GM12878 (cell line): ENCODE data around the gene ASTN1. TPM values are rescaled to one million over a fixed set of nuclear protein-coding genes. Genes with fewer than 3 reads are reported as not detected.

Experiments used
- ATAC-seq: fragments of 200-7000 bp; cut with Tn5 transposase; 3 replicates; pipeline ENCODE4 v1.9.1; 2020; ENCODE audit warnings: mild to moderate bottlenecking, moderate library complexity
- BruUV-seq: library from RNA; stranded (reverse); fragments of 400-500 nt; replicated peaks from 2 replicates; lab custom pipeline; 2021; lab: Mats Ljungman, UMichigan
- CTCF ChIA-PET: fragments of 300-600 bp; sonication (Branson Sonifier 250); formaldehyde crosslinking; extraction: SDS; loops from one replicate; lab custom pipeline; 2021; ENCODE audit warnings: inconsistent platforms; lab: Yijun Ruan, JAX
- POLR2A ChIA-PET: fragments of 350-600 bp; formaldehyde crosslinking; extraction: SDS; loops from one replicate; lab custom pipeline; 2021; ENCODE audit warnings: inconsistent platforms; lab: Charles Lee
- RAD21 ChIA-PET: fragments of 300-600 bp; sonication (Branson Sonifier 250); formaldehyde crosslinking; loops from one replicate; lab custom pipeline; 2023; ENCODE audit warnings: antibody characterized with exemption; ENCODE audit not compliant: unreplicated experiment; lab: Charles Lee
- SMC1A ChIA-PET: fragments of 300-600 bp; sonication (Branson Sonifier 250); formaldehyde crosslinking; loops from one replicate; lab custom pipeline; 2023; ENCODE audit not compliant: unreplicated experiment, uncharacterized antibody; lab: Charles Lee
- DNase-seq: peaks from one replicate; pipeline ENCODE4 v3.0.0-alpha.2; 2011; ENCODE audit warnings: low read depth, low spot score
- FAIRE-seq: peaks from 3 replicates; lab custom pipeline; 2011; peaks lifted over from hg19 to GRCh38; lab: Jason Lieb, UNC
- H2AFZ ChIP-seq: 2 replicates; pipeline ENCODE4 v1.6.0; 2011; ENCODE audit warnings: low read depth, low read length, control low read depth; ENCODE audit not compliant: control insufficient read depth
- H3K27ac ChIP-seq: 2 replicates; pipeline ENCODE4 v1.5.1; 2011; ENCODE audit warnings: control low read depth; ENCODE audit not compliant: control insufficient read depth, insufficient read depth
- H3K27me3 ChIP-seq, 2 experiments: replicated peaks in 1 of 2; 2 replicates each; pipeline versions ENCODE4 v1.6.0 to v1.6.1; 2011; ENCODE audit warnings: low read length in 1 of 2; ENCODE audit not compliant: control insufficient read depth in 2 of 2, insufficient read depth in 2 of 2
- H3K36me3 ChIP-seq, 2 experiments: 2 replicates each; pipeline ENCODE4 v1.5.1; 2011; ENCODE audit warnings: low read length in 1 of 2; ENCODE audit not compliant: control insufficient read depth in 2 of 2, insufficient read depth in 2 of 2
- H3K4me1 ChIP-seq: 2 replicates; pipeline ENCODE4 v1.6.1; 2011; ENCODE audit warnings: mild to moderate bottlenecking, low read length, moderate library complexity, mixed read lengths; ENCODE audit not compliant: control insufficient read depth, insufficient read depth
- H3K4me2 ChIP-seq: 2 replicates; pipeline ENCODE4 v1.6.0; 2011; ENCODE audit warnings: control low read depth; ENCODE audit not compliant: control insufficient read depth, insufficient read depth
- H3K4me3 ChIP-seq: fragments of 200-600 bp; sonication (generic); 2 replicates; pipeline ENCODE4 v1.5.1; 2016
- H3K79me2 ChIP-seq: 2 replicates; pipeline ENCODE4 v1.6.0; 2011; ENCODE audit warnings: low read length; ENCODE audit not compliant: control insufficient read depth, insufficient read depth
- H3K9ac ChIP-seq: 2 replicates; pipeline ENCODE4 v1.8.0; 2011; ENCODE audit warnings: low read length, control low read depth, mixed read lengths; ENCODE audit not compliant: control insufficient read depth, insufficient read depth
- H3K9me3 ChIP-seq: replicated peaks from 3 replicates; pipeline ENCODE4 v1.5.1; 2011; ENCODE audit warnings: mild to moderate bottlenecking, low read length; ENCODE audit not compliant: control insufficient read depth, insufficient read depth
- H4K20me1 ChIP-seq: 2 replicates; pipeline ENCODE4 v1.6.0; 2011; ENCODE audit not compliant: control insufficient read depth, insufficient read depth
- SIN3A ChIP-seq: IDR thresholded peaks from 2 replicates; pipeline ENCODE4 v1.6.1; 2012; ENCODE audit warnings: low read depth, low read length, improper control_type of control experiment
- WGBS: methylation state at CpG from one replicate; pipeline ENCODE4 v1.1.6; 2016; ENCODE audit warnings: low lambda C conversion rate; ENCODE audit not compliant: insufficient replicate concordance, insufficient coverage; ENCODE audit errors: missing lambda C conversion rate; 5-methylcytosine and 5-hydroxymethylcytosine counted together
- in situ Hi-C: fragments of 300-500 bp; cut with MboI; formaldehyde crosslinking; loops from 9 replicates; pipeline ENCODE4 v1.14.3; 2018; ENCODE audit warnings: mixed read lengths
- intact Hi-C: fragments of 100-400 bp; cut with micrococcal nuclease; formaldehyde crosslinking; loops from one replicate; pipeline ENCODE4 v1.14.2; 2022; ENCODE audit not compliant: unreplicated experiment
- microRNA counts: library from miRNA; unstranded; fragments of <30 nt; microRNA quantifications from one replicate; lab custom pipeline; 2016
- microRNA-seq: library from miRNA; unstranded; fragments of <30 nt; microRNA quantifications from one replicate; pipeline ENCODE4, GENCODE V29; 2018
- polyA plus RNA-seq, 11 experiments: library from polyadenylated mRNA; depleted of rRNA in 4 of 11; unstranded in 6 of 11; stranded (reverse) in 5 of 11; fragments of >200 nt; fragmentation: Nextera tagmentation in 4 of 11; fragmentation: Illumina TruSeq in 1 of 11; extraction: Ambion mirVana in 4 of 11; extraction: Trizol in 1 of 11; gene quantifications; 1 replicate in 1 of 11; 2 replicates in 10 of 11; pipeline versions ENCODE4 v1.2.1 to v1.2.3, GENCODE V29; 2011 to 2016; ENCODE audit warnings: inconsistent platforms in 2 of 11, missing spikeins in 2 of 11, low read depth in 1 of 11
- small RNA-seq: library from RNA; depleted of rRNA; stranded (forward); fragments of <200 nt; gene quantifications from one replicate; pipeline ENCODE3, GENCODE V24; 2014
- total RNA-seq, 4 experiments: library from RNA; depleted of rRNA in 3 of 4; stranded (reverse); fragments of >200 nt in 3 of 4; fragmentation: Illumina TruSeq in 1 of 4; extraction: Trizol in 1 of 4; gene quantifications; 2 replicates each; pipeline versions ENCODE4 v1.2.1 to v1.2.3, GENCODE V29; 2013 to 2021

Gene ASTN1
- total and polyA plus RNA-seq, 10 of the 15 experiments (the other 5 are each of a cell fraction or from before 2014, with no cell fraction given), result 0.04 TPM; not detected in 9

DNA sequence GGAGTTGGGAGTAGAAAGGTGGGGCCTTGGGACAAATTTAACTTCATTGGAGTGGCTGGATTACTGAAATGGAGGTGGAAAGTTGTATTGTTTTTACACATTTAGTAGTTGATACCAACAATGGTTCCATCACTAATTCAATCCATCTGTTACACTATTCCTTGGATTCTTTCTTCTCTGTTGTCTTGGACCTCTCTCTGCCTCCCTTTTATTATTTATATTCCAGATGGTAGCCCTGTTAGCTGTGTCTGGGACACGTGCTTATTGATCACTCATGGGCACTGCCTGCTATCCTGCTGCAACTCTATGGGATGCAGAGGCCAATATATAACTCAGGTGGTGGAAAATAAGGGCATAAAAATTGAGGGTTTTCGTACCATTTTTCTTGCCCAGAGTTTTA, 355.2 kb downstream of the ASTN1 start:
- SMC1A ChIA-PET, result interaction anchor here (0.7 kb wide), 1 partner anchor 1012 kb away, joined by 3 read pairs; no protein-coding TSS in a partner anchor
- RAD21 ChIA-PET, result no interaction called here
- no peaks in the 10 kb centered on the region for H3K27me3 ChIP-seq
- H3K27ac ChIP-seq, result no peak overlapping the region
- intact Hi-C loops (no loop called here), in situ Hi-C loops (no loop called here)
- POLR2A ChIA-PET, result no interaction called here
- H3K9me3 ChIP-seq, result no peaks in the 10 kb centered on the region
- no peak for TF ChIP-seq SIN3A
- no peaks in the 10 kb centered on the region for H4K20me1 ChIP-seq
- CTCF ChIA-PET, result no interaction called here
- H3K79me2 ChIP-seq, result no peaks in the 10 kb centered on the region
- 33% methylated on average over 2 of the region's 2 CpGs for WGBS
- H3K9ac ChIP-seq, result no peak overlapping the region
- no peak for ATAC-seq
- FAIRE-seq, result no peak
- no peak for DNase-seq
- H3K4me1 ChIP-seq, result no peaks in the 10 kb centered on the region
- no peak overlapping the region for H3K4me3 ChIP-seq
- no peak overlapping the region for H3K4me2 ChIP-seq
- no peak overlapping the region for H2AFZ ChIP-seq
- no TSS peak for BruUV-seq
- no peaks in the 10 kb centered on the region for H3K36me3 ChIP-seq

MicroRNA genes within 50 kb of the gene (microRNA counts, 767-probe panel; counts per million panel counts)
- microRNA hsa-miR-488-3p (lab: Ali Mortazavi, UCI), result 55.3 counts per million

Small RNA genes lying within 50 kb of the gene (microRNA-seq; reads per million reads assigned to microRNA genes)
- not detected for gene MIR488

Small RNA genes lying within 50 kb of the gene (small RNA-seq; reads per million reads assigned to genes)
- not detected for gene MIR488

Other genes with a start within 250 kb of the ASTN1 start
- not detected in 2 replicates for gene BRINP2, start 6.2 kb upstream of the ASTN1 start, total RNA-seq (2014; rRNA removed)
- gene BRINP2, start 6.2 kb upstream of the ASTN1 start, total RNA-seq (2014; rRNA removed; fragmentation: Illumina TruSeq; extraction: Trizol), result not detected in 2 replicates
- not detected in 2 replicates for gene BRINP2, start 6.2 kb upstream of the ASTN1 start, total RNA-seq (2021)
- 0.03 and 0.04 TPM in 2 replicates for gene BRINP2, start 6.2 kb upstream of the ASTN1 start, polyA plus RNA-seq (2011; rRNA removed)
- gene BRINP2, start 6.2 kb upstream of the ASTN1 start, polyA plus RNA-seq (2014; fragmentation: Illumina TruSeq; extraction: Trizol), result not detected in 2 replicates
- gene BRINP2, start 6.2 kb upstream of the ASTN1 start, polyA plus RNA-seq (2014; fragmentation: Nextera tagmentation; extraction: Ambion mirVana), result not detected
- gene BRINP2, start 6.2 kb upstream of the ASTN1 start, polyA plus RNA-seq (2014; rRNA removed), result 0.14 TPM in 1 of 2 replicates, not detected in the other
- gene BRINP2, start 6.2 kb upstream of the ASTN1 start, polyA plus RNA-seq (2016; fragmentation: Nextera tagmentation; extraction: Ambion mirVana), result not detected